Mesenchymal stem cell (in vitro differentiated cells and primary cell): ENCODE data around the gene SEMA4A.
"Not testable (repeated sequence)": the region's sequence is repeated elsewhere in the genome, so short reads cannot be mapped to it uniquely, and the experiment has no call there.

Experiments
- DNase-seq: peaks from one replicate; pipeline ENCODE4 v3.0.0-alpha.2; 2013
- H2AFZ ChIP-seq: one replicate; pipeline ENCODE4 v1.6.1; 2013; ENCODE audit warnings: low read depth, mild to moderate bottlenecking, control low read depth, inconsistent platforms, low read length, moderate library complexity
- H2AK5ac ChIP-seq: 2 replicates; pipeline ENCODE4 v1.6.1; 2013; ENCODE audit warnings: low read length, moderate library complexity, mild to moderate bottlenecking, inconsistent platforms; ENCODE audit not compliant: severe bottlenecking
- H2BK120ac ChIP-seq: one replicate; pipeline ENCODE4 v1.6.1; 2013; ENCODE audit warnings: low read depth, mild to moderate bottlenecking, inconsistent platforms, low read length, moderate library complexity
- H2BK12ac ChIP-seq, 2 experiments: one replicate each; pipeline ENCODE4 v1.6.1; 2013; ENCODE audit warnings: inconsistent platforms in 2 of 2, low read length in 2 of 2, mild to moderate bottlenecking in 2 of 2, moderate library complexity in 2 of 2, control low read depth in 1 of 2
- H2BK15ac ChIP-seq: one replicate; pipeline ENCODE4 v1.6.1; 2013; ENCODE audit warnings: mild to moderate bottlenecking, low read depth, inconsistent platforms; ENCODE audit not compliant: poor library complexity, severe bottlenecking
- H2BK5ac ChIP-seq: 2 replicates; pipeline ENCODE4 v1.6.1; 2013; ENCODE audit warnings: low read depth, mild to moderate bottlenecking, low read length, control low read depth, inconsistent platforms; ENCODE audit not compliant: poor library complexity, severe bottlenecking
- H3K14ac ChIP-seq, 2 experiments: one replicate each; pipeline ENCODE4 v1.6.1; 2013; ENCODE audit warnings: inconsistent platforms in 2 of 2, low read length in 2 of 2, control low read depth in 1 of 2, mild to moderate bottlenecking in 1 of 2, moderate library complexity in 1 of 2
- H3K18ac ChIP-seq, 2 experiments: one replicate each; pipeline ENCODE4 v1.6.1; 2013; ENCODE audit warnings: inconsistent platforms in 2 of 2, low read length in 2 of 2, control low read depth in 1 of 2, low read depth in 1 of 2, mild to moderate bottlenecking in 1 of 2
- H3K23ac ChIP-seq, 2 experiments: one replicate each; pipeline ENCODE4 v1.6.1; 2013; ENCODE audit warnings: inconsistent platforms in 2 of 2, low read length in 2 of 2, mild to moderate bottlenecking in 2 of 2, moderate library complexity in 2 of 2, control low read depth in 1 of 2
- H3K27ac ChIP-seq: 2 replicates; pipeline ENCODE4 v1.5.1; 2013; ENCODE audit warnings: mild to moderate bottlenecking, moderate library complexity, low read length, control low read depth, inconsistent platforms; ENCODE audit not compliant: poor library complexity, severe bottlenecking
- H3K27me3 ChIP-seq, 2 experiments: 2 replicates each; pipeline versions ENCODE4 v1.6.1 to v1.7.0; 2013; ENCODE audit warnings: low read length in 2 of 2, mild to moderate bottlenecking in 2 of 2, moderate library complexity in 2 of 2, control low read depth in 1 of 2, inconsistent platforms in 1 of 2; ENCODE audit not compliant: control insufficient read depth in 1 of 2, insufficient read depth in 1 of 2
- H3K36me3 ChIP-seq, 2 experiments: 2 replicates each; pipeline versions ENCODE4 v1.6.1 to v1.7.0; 2013; ENCODE audit warnings: low read length in 2 of 2, control low read depth in 1 of 2, inconsistent platforms in 1 of 2, low read depth in 1 of 2, mild to moderate bottlenecking in 1 of 2; ENCODE audit not compliant: insufficient read depth in 2 of 2, control insufficient read depth in 1 of 2
- H3K4ac ChIP-seq, 2 experiments: one replicate each; pipeline ENCODE4 v1.6.1; 2013; ENCODE audit warnings: inconsistent platforms in 2 of 2, low read length in 2 of 2, mild to moderate bottlenecking in 2 of 2, moderate library complexity in 2 of 2, control low read depth in 1 of 2, low read depth in 1 of 2
- H3K4me1 ChIP-seq: 2 replicates; pipeline ENCODE4 v1.6.1; 2013; ENCODE audit warnings: low read depth, low read length, control low read depth; ENCODE audit not compliant: control insufficient read depth, insufficient read depth
- H3K4me2 ChIP-seq: 2 replicates; pipeline ENCODE4 v1.6.1; 2013; ENCODE audit warnings: low read length, mild to moderate bottlenecking, inconsistent platforms; ENCODE audit not compliant: poor library complexity, severe bottlenecking
- H3K4me3 ChIP-seq, 2 experiments: 2 replicates each; pipeline versions ENCODE4 v1.5.1 to v1.7.0; 2013; ENCODE audit warnings: low read length in 2 of 2, mild to moderate bottlenecking in 2 of 2, control low read depth in 1 of 2, low read depth in 1 of 2; ENCODE audit not compliant: insufficient read depth in 1 of 2
- H3K79me1 ChIP-seq: replicated peaks from 2 replicates; pipeline ENCODE4 v1.6.1; 2013; ENCODE audit warnings: mild to moderate bottlenecking, control low read depth, low read length, inconsistent platforms; ENCODE audit not compliant: poor library complexity, severe bottlenecking
- H3K9ac ChIP-seq: 2 replicates; pipeline ENCODE4 v1.7.0; 2013; ENCODE audit warnings: mild to moderate bottlenecking, low read length, moderate library complexity
- H3K9me3 ChIP-seq: 2 replicates; pipeline ENCODE4 v1.7.0; 2013; ENCODE audit warnings: mild to moderate bottlenecking, low read length; ENCODE audit not compliant: control insufficient read depth
- H4K8ac ChIP-seq: one replicate; pipeline ENCODE4 v1.6.1; 2013; ENCODE audit warnings: inconsistent platforms, mild to moderate bottlenecking, low read length, moderate library complexity
- H4K91ac ChIP-seq: one replicate; pipeline ENCODE4 v1.6.1; 2013; ENCODE audit warnings: mild to moderate bottlenecking, low read length, inconsistent platforms
- WGBS: methylation state at CpG from one replicate; pipeline ENCODE4 v1.1.7; 2013; ENCODE audit warnings: mixed read lengths; 5-methylcytosine and 5-hydroxymethylcytosine counted together

SEMA4A gene

GRCh38 chr1:156180471-156180870 is 27.1 kb downstream of the SEMA4A start:
- H4K8ac ChIP-seq, result no peak overlapping the region
- H3K14ac ChIP-seq, result no peak overlapping the region
- H2BK120ac ChIP-seq, result no peak overlapping the region
- 100% methylated on average over 1 of the region's 3 CpGs for WGBS
- no peak overlapping the region for H3K4me3 ChIP-seq
- H3K27me3 ChIP-seq, result no peaks in the 10 kb centered on the region
- H3K4me1 ChIP-seq, result peaks cover 17% of the 10 kb centered on the region
- H3K9ac ChIP-seq, result no peak overlapping the region
- H2BK5ac ChIP-seq, result no peak overlapping the region
- H4K91ac ChIP-seq, result no peak overlapping the region
- H3K4ac ChIP-seq, result no peak overlapping the region
- H3K4me2 ChIP-seq, result no peak overlapping the region
- no peak overlapping the region for H2BK12ac ChIP-seq
- H3K23ac ChIP-seq, result no peak overlapping the region
- no peaks in the 10 kb centered on the region for H3K9me3 ChIP-seq
- no peak for DNase-seq
- peak overlapping the region; percentile 20 for H2AK5ac ChIP-seq
- H2AFZ ChIP-seq, result no peak overlapping the region
- H3K79me1 ChIP-seq, result no peaks in the 10 kb centered on the region
- no peak overlapping the region for H3K18ac ChIP-seq
- no peaks in the 10 kb centered on the region for H3K36me3 ChIP-seq
- H3K27ac ChIP-seq, result no peak overlapping the region
- H2BK15ac ChIP-seq, result no peak overlapping the region

GRCh38 chr1:156181391-156181924 is 28.1 kb downstream of the SEMA4A start:
- H2AFZ ChIP-seq, H3K27ac ChIP-seq, H3K18ac ChIP-seq, H3K27me3 ChIP-seq, H4K91ac ChIP-seq, H3K4me2 ChIP-seq, H3K36me3 ChIP-seq, H3K9me3 ChIP-seq, H2BK15ac ChIP-seq, H3K79me1 ChIP-seq, H3K4me3 ChIP-seq, H3K9ac ChIP-seq, H3K14ac ChIP-seq, H3K23ac ChIP-seq, H2BK120ac ChIP-seq, H2AK5ac ChIP-seq, H3K4ac ChIP-seq, H2BK12ac ChIP-seq, H2BK5ac ChIP-seq, DNase-seq, H4K8ac ChIP-seq: not testable (repeated sequence)
- 12% methylated on average over 5 of the region's 8 CpGs for WGBS
- H3K4me1 ChIP-seq, result peaks cover 15% of the 10 kb centered on the region

- H2BK120ac ChIP-seq, H4K8ac ChIP-seq, H2AK5ac ChIP-seq, H2BK12ac ChIP-seq, H3K27ac ChIP-seq, H3K79me1 ChIP-seq, H3K9ac ChIP-seq, H2BK15ac ChIP-seq, H3K4ac ChIP-seq, H3K36me3 ChIP-seq, H3K23ac ChIP-seq, H2AFZ ChIP-seq, H3K27me3 ChIP-seq, H3K14ac ChIP-seq, DNase-seq, H4K91ac ChIP-seq, H3K9me3 ChIP-seq, H2BK5ac ChIP-seq, H3K18ac ChIP-seq, H3K4me3 ChIP-seq, H3K4me2 ChIP-seq: not testable (repeated sequence)
- 82% methylated on average over 10 of the region's 12 CpGs for WGBS
- peaks cover 13% of the 10 kb centered on the region for H3K4me1 ChIP-seq
Measured at GRCh38 chr1:156182010-156182779, 28.8 kb downstream of the SEMA4A start.

- H3K79me1 ChIP-seq, H2BK15ac ChIP-seq, H3K27me3 ChIP-seq, H2AFZ ChIP-seq, H3K23ac ChIP-seq, H3K36me3 ChIP-seq, H4K91ac ChIP-seq, H4K8ac ChIP-seq, H3K4me2 ChIP-seq, H3K27ac ChIP-seq, H3K4ac ChIP-seq, H2BK120ac ChIP-seq, DNase-seq, H3K4me3 ChIP-seq, H2BK12ac ChIP-seq, H3K9me3 ChIP-seq, H3K14ac ChIP-seq, H2AK5ac ChIP-seq, H2BK5ac ChIP-seq, H3K18ac ChIP-seq, H3K9ac ChIP-seq, H3K4me1 ChIP-seq: not testable (repeated sequence)
- WGBS, result 94% methylated on average over 1 of the region's 2 CpGs
Measured at GRCh38 chr1:156186347-156187177, 33.2 kb downstream of the SEMA4A start.
